ENCODE results near the gene SLC34A1.

- TF ChIP-seq FOXP2 (optimal IDR thresholded peaks at IDR 0.05; ENCODE audit: control extremely low read depth, extremely low read length, insufficient read depth) (no peak), POLR2AphosphoS5 (IDR thresholded peaks at IDR 0.05; ENCODE audit: borderline replicate concordance, low read depth, low read length) (no peak), EZH2 (IDR thresholded peaks at IDR 0.05) (no peak)
These were observed 33.4 kb upstream of the SLC34A1 start for GRCh38 chr5:177350776-177351391.
